Left ventricle myocardium inferior (tissue), 1 donor: Measurements from ENCODE around the gene LSAMP. TPM values are rescaled to one million over a fixed set of nuclear protein-coding genes. Genes with fewer than 3 reads are reported as not detected.

Experiments
- DNase-seq: peaks from one replicate; pipeline ENCODE4 v3.0.0-alpha.2; 2020
- H3K27ac ChIP-seq: fragments of 200-600 bp; replicated peaks from 2 replicates; pipeline ENCODE4 v1.8.0; 2021
- H3K27me3 ChIP-seq: fragments of 200-600 bp; 2 replicates; pipeline ENCODE4 v1.8.0; 2021; ENCODE audit warnings: low read depth
- H3K36me3 ChIP-seq: fragments of 200-600 bp; 2 replicates; pipeline ENCODE4 v1.8.0; 2021
- H3K4me1 ChIP-seq: fragments of 200-600 bp; 2 replicates; pipeline ENCODE4 v1.8.0; 2021
- H3K4me3 ChIP-seq: fragments of 200-600 bp; 2 replicates; pipeline ENCODE4 v1.8.0; 2021; ENCODE audit warnings: mild to moderate bottlenecking, moderate library complexity
- H3K9me3 ChIP-seq: fragments of 200-600 bp; replicated peaks from 2 replicates; pipeline ENCODE4 v1.8.0; 2021
- intact Hi-C: fragments of 100-400 bp; cut with micrococcal nuclease; formaldehyde crosslinking; loops from one replicate; pipeline ENCODE4 v1.11.0; 2022
- total RNA-seq: library from RNA; stranded (reverse); fragmentation: NEBNext Ultra II Directional; extraction: Animal tissue kit (Norgen Biotek cat#: 25700); gene quantifications from one replicate; pipeline ENCODE4 v1.2.1, GENCODE V29; 2021
- TF ChIP-seq, protein P1 (sequence below): fragments of 200-600 bp; IDR thresholded peaks from 2 replicates; pipeline ENCODE4 v1.8.0; 2021; ENCODE audit warnings: antibody characterized with exemption, mild to moderate bottlenecking, borderline replicate concordance
- donor health status: DM: no; HTN: yes; CAD: no; lungs with severe emphysema.

LSAMP gene
- total RNA-seq, 1 donor from 2014 or later = 1.2 TPM

- TF ChIP-seq, protein P1, sequence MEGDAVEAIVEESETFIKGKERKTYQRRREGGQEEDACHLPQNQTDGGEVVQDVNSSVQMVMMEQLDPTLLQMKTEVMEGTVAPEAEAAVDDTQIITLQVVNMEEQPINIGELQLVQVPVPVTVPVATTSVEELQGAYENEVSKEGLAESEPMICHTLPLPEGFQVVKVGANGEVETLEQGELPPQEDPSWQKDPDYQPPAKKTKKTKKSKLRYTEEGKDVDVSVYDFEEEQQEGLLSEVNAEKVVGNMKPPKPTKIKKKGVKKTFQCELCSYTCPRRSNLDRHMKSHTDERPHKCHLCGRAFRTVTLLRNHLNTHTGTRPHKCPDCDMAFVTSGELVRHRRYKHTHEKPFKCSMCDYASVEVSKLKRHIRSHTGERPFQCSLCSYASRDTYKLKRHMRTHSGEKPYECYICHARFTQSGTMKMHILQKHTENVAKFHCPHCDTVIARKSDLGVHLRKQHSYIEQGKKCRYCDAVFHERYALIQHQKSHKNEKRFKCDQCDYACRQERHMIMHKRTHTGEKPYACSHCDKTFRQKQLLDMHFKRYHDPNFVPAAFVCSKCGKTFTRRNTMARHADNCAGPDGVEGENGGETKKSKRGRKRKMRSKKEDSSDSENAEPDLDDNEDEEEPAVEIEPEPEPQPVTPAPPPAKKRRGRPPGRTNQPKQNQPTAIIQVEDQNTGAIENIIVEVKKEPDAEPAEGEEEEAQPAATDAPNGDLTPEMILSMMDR = no peak
- Histone ChIP-seq H3K4me3 (no peak overlapping the region), H3K27ac (no peak overlapping the region), H3K36me3 (no peaks in the 10 kb centered on the region), H3K4me1 (no peaks in the 10 kb centered on the region), H3K9me3 (no peaks in the 10 kb centered on the region), H3K27me3 (no peaks in the 10 kb centered on the region)
- intact Hi-C loops = no loop called here
- DNase-seq = no peak
Measured at GRCh38 chr3:116040152-116040551, 405.1 kb downstream of the LSAMP start.

- H3K4me3 ChIP-seq = no peak overlapping the region
- no peaks in the 10 kb centered on the region for H3K9me3 ChIP-seq
- intact Hi-C loops = no loop called here
- DNase-seq = no peak
- no peak overlapping the region for H3K27ac ChIP-seq
- H3K36me3 ChIP-seq = no peaks in the 10 kb centered on the region
- H3K27me3 ChIP-seq = no peaks in the 10 kb centered on the region
- H3K4me1 ChIP-seq = no peaks in the 10 kb centered on the region
- TF ChIP-seq, protein P1 = no peak
Measured at GRCh38 chr3:116039651-116039985, 405.7 kb downstream of the LSAMP start.

DNA sequence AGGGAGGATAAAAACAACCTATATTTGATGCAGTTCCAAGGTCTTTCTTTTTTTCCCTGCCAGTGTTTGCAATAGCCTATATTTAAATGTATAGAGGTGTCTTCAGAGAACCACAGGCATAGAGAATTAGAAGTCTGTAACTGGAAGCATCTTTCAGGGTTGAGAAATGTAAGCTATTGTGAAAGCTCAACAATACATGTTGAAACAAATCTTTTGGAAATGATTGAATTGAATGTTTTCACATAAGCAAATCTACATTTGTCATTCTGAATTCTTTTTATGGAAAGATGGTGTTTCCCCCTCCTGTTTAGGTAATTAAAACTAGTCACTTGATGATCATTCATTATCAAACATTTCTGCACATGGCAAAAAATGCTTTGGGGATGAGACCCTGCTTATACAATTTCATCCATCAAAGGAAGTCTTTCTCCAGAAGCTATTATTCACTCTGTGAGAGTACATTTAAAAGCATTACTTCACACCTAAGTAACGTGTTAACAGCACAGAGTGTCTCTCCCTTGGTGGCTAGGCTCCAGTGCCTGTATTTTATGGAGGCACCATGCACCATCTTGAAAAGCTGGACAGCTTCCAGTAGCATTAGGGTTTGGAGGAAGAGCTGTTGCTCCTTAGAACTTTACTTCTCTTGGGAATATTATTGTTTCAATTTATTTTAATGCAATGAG, 406.2 kb downstream of the LSAMP start:
- H3K4me3 ChIP-seq = no peak overlapping the region
- TF ChIP-seq, protein P1 = no peak
- no peaks in the 10 kb centered on the region for H3K27me3 ChIP-seq
- intact Hi-C loops = no loop called here
- H3K36me3 ChIP-seq = no peaks in the 10 kb centered on the region
- H3K4me1 ChIP-seq = no peaks in the 10 kb centered on the region
- H3K9me3 ChIP-seq = no peaks in the 10 kb centered on the region
- H3K27ac ChIP-seq = no peak overlapping the region
- DNase-seq = no peak

- Histone ChIP-seq H3K27ac (no peak overlapping the region), H3K9me3 (no peaks in the 10 kb centered on the region), H3K27me3 (no peaks in the 10 kb centered on the region), H3K4me3 (no peak overlapping the region), H3K36me3 (no peaks in the 10 kb centered on the region), H3K4me1 (no peaks in the 10 kb centered on the region)
- TF ChIP-seq, protein P1 = no peak
- intact Hi-C loops = no loop called here
- no peak for DNase-seq
Measured at GRCh38 chr3:116037954-116038911, 407.1 kb downstream of the LSAMP start.

DNA sequence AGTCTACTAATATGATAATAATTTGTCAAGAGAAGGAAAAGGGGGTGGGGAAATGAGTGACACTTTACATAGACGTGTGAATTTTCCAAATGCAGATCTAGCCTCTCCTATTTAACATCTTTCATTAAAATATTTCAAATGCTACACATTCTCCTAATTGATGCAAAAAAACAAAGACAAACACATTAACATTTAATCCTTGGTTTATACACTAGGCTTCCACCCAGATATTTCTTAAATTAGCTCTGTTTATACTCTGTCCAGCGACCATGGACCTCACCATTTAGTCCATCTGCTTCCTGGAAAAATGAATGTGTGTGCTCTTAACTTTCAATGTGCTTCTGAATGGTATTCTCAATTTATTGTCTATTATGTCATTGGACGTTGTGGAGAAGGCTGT, 409.9 kb downstream of the LSAMP start:
- intact Hi-C loops = no loop called here
- Histone ChIP-seq H3K9me3 (no peaks in the 10 kb centered on the region), H3K4me1 (no peaks in the 10 kb centered on the region), H3K4me3 (no peak overlapping the region), H3K36me3 (no peaks in the 10 kb centered on the region), H3K27ac (no peak overlapping the region), H3K27me3 (no peaks in the 10 kb centered on the region)
- TF ChIP-seq, protein P1 = no peak
- DNase-seq = no peak
